ENCODE measurements around the gene EFNA5.
"Not testable (repeated sequence)": the region's sequence is repeated elsewhere in the genome, so short reads cannot be mapped to it uniquely, and the experiment has no call there.

Gene EFNA5

GRCh38 chr5:107356891-107357290, 313.8 kb downstream of the EFNA5 start:
- Histone ChIP-seq H3K9me3 (ENCODE audit: low read depth, low read length) (no peaks in the 10 kb centered on the region), H3K9ac (ENCODE audit: insufficient read length) (no peak overlapping the region), H3K27ac (no peak overlapping the region), H3K36me3 (ENCODE audit: insufficient read depth, low read length) (no peaks in the 10 kb centered on the region), H3K4me3 (no peak overlapping the region)
- no peak for TF ChIP-seq FOXP2 (optimal IDR thresholded peaks at IDR 0.05; ENCODE audit: control extremely low read depth, extremely low read length, insufficient read depth)
- TF ChIP-seq EZH2 (IDR thresholded peaks at IDR 0.05) = no peak
- no peak for TF ChIP-seq POLR2AphosphoS5 (IDR thresholded peaks at IDR 0.05; ENCODE audit: borderline replicate concordance, low read depth, low read length)
- DNase-seq (ENCODE audit: low read depth, low spot score) = no peak

DNA sequence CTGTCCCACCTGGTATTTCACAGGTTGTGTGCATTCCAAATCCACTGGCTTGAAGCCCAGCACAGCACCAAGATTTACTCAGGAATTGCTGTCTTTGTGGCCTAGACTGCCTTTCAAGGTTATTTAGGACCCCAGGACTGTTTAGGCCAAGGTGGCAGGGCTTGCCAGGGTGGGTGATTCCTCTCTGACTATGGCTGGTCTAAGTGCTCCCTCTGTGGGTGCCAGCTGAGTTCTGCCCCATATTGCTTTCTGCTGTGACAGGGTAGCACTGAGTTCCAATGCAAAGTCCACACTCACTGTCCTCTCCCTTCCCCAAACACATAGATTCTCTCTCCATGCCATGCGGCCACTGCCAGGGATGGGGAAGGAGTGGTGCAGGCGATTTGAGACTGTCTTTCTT, 318.2 kb downstream of the EFNA5 start:
- no peak for DNase-seq (ENCODE audit: low read depth, low spot score)
- Histone ChIP-seq H3K36me3 (ENCODE audit: insufficient read depth, low read length) (no peaks in the 10 kb centered on the region), H3K9ac (ENCODE audit: insufficient read length) (no peak overlapping the region), H3K9me3 (ENCODE audit: low read depth, low read length) (no peaks in the 10 kb centered on the region), H3K27ac (no peak overlapping the region), H3K4me3 (no peak overlapping the region)
- TF ChIP-seq FOXP2 (optimal IDR thresholded peaks at IDR 0.05; ENCODE audit: control extremely low read depth, extremely low read length, insufficient read depth) (no peak), POLR2AphosphoS5 (IDR thresholded peaks at IDR 0.05; ENCODE audit: borderline replicate concordance, low read depth, low read length) (no peak), EZH2 (IDR thresholded peaks at IDR 0.05) (no peak)

DNA sequence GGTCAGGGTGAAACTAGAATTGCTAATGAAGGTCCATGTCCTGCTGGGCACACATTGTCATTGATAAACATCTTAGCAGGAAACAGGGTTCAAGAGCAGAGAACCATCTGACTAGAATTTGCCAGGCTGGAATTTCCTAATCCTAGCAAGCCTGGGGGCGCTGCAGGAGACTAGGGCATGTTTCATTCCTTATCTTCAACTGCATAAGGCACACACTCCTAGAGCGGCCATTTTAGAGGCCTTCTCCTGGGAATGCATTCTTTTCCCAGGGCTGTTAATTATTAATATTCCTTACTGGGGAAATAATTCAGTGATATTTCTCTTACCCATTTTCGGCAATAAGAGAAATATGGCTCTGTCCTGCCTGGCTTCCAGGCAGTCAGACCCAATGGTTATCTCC, 324.2 kb downstream of the EFNA5 start:
- H3K9me3 ChIP-seq (ENCODE audit: low read depth, low read length); DNase-seq (ENCODE audit: low read depth, low spot score); H3K4me3 ChIP-seq; H3K9ac ChIP-seq (ENCODE audit: insufficient read length); H3K27ac ChIP-seq; H3K36me3 ChIP-seq (ENCODE audit: insufficient read depth, low read length): not testable (repeated sequence)

- no peak overlapping the region for H3K27ac ChIP-seq
These were observed 328.4 kb downstream of the EFNA5 start for GRCh38 chr5:107342371-107342770.

GRCh38 chr5:107341376-107342084, 329.2 kb downstream of the EFNA5 start:
- H3K9me3 ChIP-seq (ENCODE audit: low read depth, low read length) = no peaks in the 10 kb centered on the region
- no peak overlapping the region for H3K9ac ChIP-seq (ENCODE audit: insufficient read length)
- no peak overlapping the region for H3K4me3 ChIP-seq
- no peaks in the 10 kb centered on the region for H3K36me3 ChIP-seq (ENCODE audit: insufficient read depth, low read length)
- TF ChIP-seq POLR2AphosphoS5 (IDR thresholded peaks at IDR 0.05; ENCODE audit: borderline replicate concordance, low read depth, low read length) = no peak
- no peak for TF ChIP-seq EZH2 (IDR thresholded peaks at IDR 0.05)
- TF ChIP-seq FOXP2 (optimal IDR thresholded peaks at IDR 0.05; ENCODE audit: control extremely low read depth, extremely low read length, insufficient read depth) = no peak
- no peak for DNase-seq (ENCODE audit: low read depth, low spot score)
- no peak overlapping the region for H3K27ac ChIP-seq

More at GRCh38 chr5:107342371-107342770, 328.4 kb downstream of the EFNA5 start:
- Histone ChIP-seq H3K36me3 (ENCODE audit: insufficient read depth, low read length) (no peaks in the 10 kb centered on the region), H3K4me3 (no peak overlapping the region), H3K9me3 (ENCODE audit: low read depth, low read length) (no peaks in the 10 kb centered on the region), H3K9ac (ENCODE audit: insufficient read length) (no peak overlapping the region)
- TF ChIP-seq EZH2 (IDR thresholded peaks at IDR 0.05) (no peak), POLR2AphosphoS5 (IDR thresholded peaks at IDR 0.05; ENCODE audit: borderline replicate concordance, low read depth, low read length) (no peak), FOXP2 (optimal IDR thresholded peaks at IDR 0.05; ENCODE audit: control extremely low read depth, extremely low read length, insufficient read depth) (no peak)
- no peak for DNase-seq (ENCODE audit: low read depth, low spot score)

- Histone ChIP-seq H3K36me3 (ENCODE audit: insufficient read depth, low read length) (no peaks in the 10 kb centered on the region), H3K4me3 (no peak overlapping the region), H3K9ac (ENCODE audit: insufficient read length) (no peak overlapping the region), H3K9me3 (ENCODE audit: low read depth, low read length) (no peaks in the 10 kb centered on the region), H3K27ac (no peak overlapping the region)
- DNase-seq (ENCODE audit: low read depth, low spot score) = no peak
- TF ChIP-seq FOXP2 (optimal IDR thresholded peaks at IDR 0.05; ENCODE audit: control extremely low read depth, extremely low read length, insufficient read depth) = no peak
These were observed 330.1 kb downstream of the EFNA5 start for GRCh38 chr5:107340631-107341030.

GRCh38 chr5:107338335-107338734, 332.4 kb downstream of the EFNA5 start:
- Histone ChIP-seq H3K4me3 (no peak overlapping the region), H3K27ac (no peak overlapping the region), H3K9me3 (ENCODE audit: low read depth, low read length) (no peaks in the 10 kb centered on the region), H3K9ac (ENCODE audit: insufficient read length) (no peak overlapping the region), H3K36me3 (ENCODE audit: insufficient read depth, low read length) (no peaks in the 10 kb centered on the region)
- DNase-seq (ENCODE audit: low read depth, low spot score) = no peak
- no peak for TF ChIP-seq FOXP2 (optimal IDR thresholded peaks at IDR 0.05; ENCODE audit: control extremely low read depth, extremely low read length, insufficient read depth)
- TF ChIP-seq EZH2 (IDR thresholded peaks at IDR 0.05) = no peak
- no peak for TF ChIP-seq POLR2AphosphoS5 (IDR thresholded peaks at IDR 0.05; ENCODE audit: borderline replicate concordance, low read depth, low read length)

GRCh38 chr5:107337281-107337680, 333.5 kb downstream of the EFNA5 start:
- Histone ChIP-seq H3K36me3 (ENCODE audit: insufficient read depth, low read length) (no peaks in the 10 kb centered on the region), H3K9ac (ENCODE audit: insufficient read length) (no peak overlapping the region), H3K9me3 (ENCODE audit: low read depth, low read length) (no peaks in the 10 kb centered on the region), H3K27ac (no peak overlapping the region), H3K4me3 (no peak overlapping the region)
- no peak for DNase-seq (ENCODE audit: low read depth, low spot score)
- TF ChIP-seq POLR2AphosphoS5 (IDR thresholded peaks at IDR 0.05; ENCODE audit: borderline replicate concordance, low read depth, low read length) (no peak), EZH2 (IDR thresholded peaks at IDR 0.05) (no peak), FOXP2 (optimal IDR thresholded peaks at IDR 0.05; ENCODE audit: control extremely low read depth, extremely low read length, insufficient read depth) (no peak)

- H3K9ac ChIP-seq (ENCODE audit: insufficient read length) = no peak overlapping the region
- no peak for DNase-seq (ENCODE audit: low read depth, low spot score)
- H3K27ac ChIP-seq = no peak overlapping the region
- TF ChIP-seq FOXP2 (optimal IDR thresholded peaks at IDR 0.05; ENCODE audit: control extremely low read depth, extremely low read length, insufficient read depth) = no peak
- no peak for TF ChIP-seq POLR2AphosphoS5 (IDR thresholded peaks at IDR 0.05; ENCODE audit: borderline replicate concordance, low read depth, low read length)
- no peak for TF ChIP-seq EZH2 (IDR thresholded peaks at IDR 0.05)
- H3K9me3 ChIP-seq (ENCODE audit: low read depth, low read length) = no peaks in the 10 kb centered on the region
- no peak overlapping the region for H3K4me3 ChIP-seq
- no peaks in the 10 kb centered on the region for H3K36me3 ChIP-seq (ENCODE audit: insufficient read depth, low read length)
These were observed 338.9 kb downstream of the EFNA5 start for GRCh38 chr5:107331882-107332281.

Measured in SK-N-MC (cell line).